ENCODE measurements around the gene LRCH1.

The LRCH1 gene

DNA sequence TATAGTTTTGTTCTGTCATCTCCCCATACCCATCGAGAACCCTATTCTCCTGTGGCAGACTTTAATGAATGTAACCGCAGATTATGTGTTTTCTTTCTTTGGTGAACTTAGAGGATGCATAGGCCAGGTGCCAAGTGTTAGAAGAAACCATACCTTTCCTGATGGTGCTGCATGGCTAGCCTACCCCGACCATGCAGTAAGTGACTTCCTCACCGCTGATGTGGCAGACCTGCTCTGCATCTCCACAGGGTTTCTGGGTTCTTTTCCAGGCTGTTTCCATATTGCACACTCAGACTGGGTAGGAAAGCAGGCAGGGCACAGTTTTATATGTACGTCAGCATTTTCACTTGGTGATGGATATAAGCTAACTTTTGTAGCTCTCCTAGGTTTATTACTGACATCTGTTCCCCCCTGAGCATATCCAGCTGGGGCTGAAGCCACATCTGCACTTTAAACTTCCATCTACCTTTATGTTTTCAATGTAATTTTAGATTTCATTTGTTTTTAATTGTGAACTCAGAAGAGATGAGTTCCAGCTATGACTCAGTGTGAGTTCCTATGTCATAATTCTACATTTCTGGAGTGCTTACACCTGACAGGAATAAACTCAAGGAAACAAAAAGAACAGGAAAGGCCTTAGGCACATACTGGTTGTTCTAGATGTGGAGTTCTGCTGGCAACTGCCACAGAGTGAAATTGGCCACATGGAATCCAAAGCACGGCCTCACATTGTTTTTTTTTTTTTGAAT, 42.3 kb downstream of the LRCH1 start:
- H3K27ac ChIP-seq (replicated peaks), result peak overlapping the region; percentile 22
- H3K27me3 ChIP-seq (ENCODE audit: insufficient read depth, poor library complexity, severe bottlenecking), result no peaks in the 10 kb centered on the region
- DNase-seq (ENCODE audit: low read depth in 1 of 2, low spot score in 1 of 2), result peak in 1 of 2 experiments; percentile 30
- no peak overlapping the region for H3K4me3 ChIP-seq (replicated peaks; ENCODE audit: insufficient read depth, low read length)
- peak; percentile 34; the same call in 1 of the 2 replicates for TF ChIP-seq SPI1 (IDR thresholded peaks at IDR 0.05; ENCODE audit: borderline replicate concordance, low read depth)
- TF ChIP-seq POLR2AphosphoS5 (IDR thresholded peaks at IDR 0.05; ENCODE audit: low read depth), result no peak

GRCh38 chr13:46595885-46596275, 42.9 kb downstream of the LRCH1 start:
- Histone ChIP-seq H3K27ac (replicated peaks) (peak overlapping the region; percentile 22), H3K27me3 (ENCODE audit: insufficient read depth, poor library complexity, severe bottlenecking) (no peaks in the 10 kb centered on the region), H3K4me3 (replicated peaks; ENCODE audit: insufficient read depth, low read length) (no peak overlapping the region)
- no peak for TF ChIP-seq CTCF (IDR thresholded peaks at IDR 0.05; ENCODE audit: insufficient read depth, low read length)
- TF ChIP-seq, protein P1, sequence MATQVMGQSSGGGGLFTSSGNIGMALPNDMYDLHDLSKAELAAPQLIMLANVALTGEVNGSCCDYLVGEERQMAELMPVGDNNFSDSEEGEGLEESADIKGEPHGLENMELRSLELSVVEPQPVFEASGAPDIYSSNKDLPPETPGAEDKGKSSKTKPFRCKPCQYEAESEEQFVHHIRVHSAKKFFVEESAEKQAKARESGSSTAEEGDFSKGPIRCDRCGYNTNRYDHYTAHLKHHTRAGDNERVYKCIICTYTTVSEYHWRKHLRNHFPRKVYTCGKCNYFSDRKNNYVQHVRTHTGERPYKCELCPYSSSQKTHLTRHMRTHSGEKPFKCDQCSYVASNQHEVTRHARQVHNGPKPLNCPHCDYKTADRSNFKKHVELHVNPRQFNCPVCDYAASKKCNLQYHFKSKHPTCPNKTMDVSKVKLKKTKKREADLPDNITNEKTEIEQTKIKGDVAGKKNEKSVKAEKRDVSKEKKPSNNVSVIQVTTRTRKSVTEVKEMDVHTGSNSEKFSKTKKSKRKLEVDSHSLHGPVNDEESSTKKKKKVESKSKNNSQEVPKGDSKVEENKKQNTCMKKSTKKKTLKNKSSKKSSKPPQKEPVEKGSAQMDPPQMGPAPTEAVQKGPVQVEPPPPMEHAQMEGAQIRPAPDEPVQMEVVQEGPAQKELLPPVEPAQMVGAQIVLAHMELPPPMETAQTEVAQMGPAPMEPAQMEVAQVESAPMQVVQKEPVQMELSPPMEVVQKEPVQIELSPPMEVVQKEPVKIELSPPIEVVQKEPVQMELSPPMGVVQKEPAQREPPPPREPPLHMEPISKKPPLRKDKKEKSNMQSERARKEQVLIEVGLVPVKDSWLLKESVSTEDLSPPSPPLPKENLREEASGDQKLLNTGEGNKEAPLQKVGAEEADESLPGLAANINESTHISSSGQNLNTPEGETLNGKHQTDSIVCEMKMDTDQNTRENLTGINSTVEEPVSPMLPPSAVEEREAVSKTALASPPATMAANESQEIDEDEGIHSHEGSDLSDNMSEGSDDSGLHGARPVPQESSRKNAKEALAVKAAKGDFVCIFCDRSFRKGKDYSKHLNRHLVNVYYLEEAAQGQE (IDR thresholded peaks at IDR 0.05; ENCODE audit: insufficient replicate concordance, low read depth), result no peak
- no peak for TF ChIP-seq GABPA (IDR thresholded peaks at IDR 0.05; ENCODE audit: low read depth)
- TF ChIP-seq POLR2AphosphoS5 (IDR thresholded peaks at IDR 0.05; ENCODE audit: low read depth), result no peak
- TF ChIP-seq SPI1 (IDR thresholded peaks at IDR 0.05; ENCODE audit: borderline replicate concordance, low read depth), result no peak
- peak in 1 of 2 experiments; percentile 29 for DNase-seq (ENCODE audit: low read depth in 1 of 2, low spot score in 1 of 2)

- TF ChIP-seq SPI1 (IDR thresholded peaks at IDR 0.05; ENCODE audit: borderline replicate concordance, low read depth) (peak; percentile 41; the same call in 1 of the 2 replicates), POLR2AphosphoS5 (IDR thresholded peaks at IDR 0.05; ENCODE audit: low read depth) (no peak)
- Histone ChIP-seq H3K27me3 (ENCODE audit: insufficient read depth, poor library complexity, severe bottlenecking) (no peaks in the 10 kb centered on the region), H3K27ac (replicated peaks) (no peak overlapping the region), H3K4me3 (replicated peaks; ENCODE audit: insufficient read depth, low read length) (no peak overlapping the region)
- no peak for DNase-seq (ENCODE audit: low read depth in 1 of 2, low spot score in 1 of 2)
Observed at GRCh38 chr13:46596466-46596865, 43.5 kb downstream of the LRCH1 start.

DNA sequence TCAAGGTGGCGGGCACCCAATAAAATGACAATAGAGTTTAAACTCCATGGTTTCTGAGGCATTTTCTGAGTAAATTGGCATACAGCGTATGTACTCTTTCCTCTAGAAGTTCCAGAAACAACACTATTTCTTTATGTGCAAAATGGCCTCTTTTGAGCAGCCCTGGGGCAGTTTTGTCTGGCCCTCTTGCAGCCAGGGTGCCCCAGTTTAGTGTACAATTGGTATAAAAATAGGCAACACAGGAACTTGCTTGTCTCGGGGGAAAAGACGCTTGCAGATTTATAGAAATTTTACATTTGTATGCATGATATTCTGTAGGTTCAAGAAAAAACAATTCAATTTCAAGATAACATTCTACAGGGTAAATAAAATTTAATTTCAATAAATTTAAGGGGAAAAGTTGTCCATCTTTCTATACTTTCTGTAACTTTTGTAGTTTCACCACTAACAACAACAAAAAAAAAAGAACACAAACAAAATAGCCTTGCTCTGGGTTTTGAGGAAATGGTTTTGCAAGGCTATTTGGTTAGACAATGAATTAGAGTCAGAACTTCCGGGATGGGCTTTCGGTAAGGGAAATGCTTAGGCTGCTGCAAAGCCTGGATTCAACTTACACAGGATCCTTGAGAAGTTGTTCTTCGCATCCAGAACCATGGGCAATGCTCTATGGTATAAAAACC, 45.3 kb downstream of the LRCH1 start:
- TF ChIP-seq, protein P1 (IDR thresholded peaks at IDR 0.05; ENCODE audit: insufficient replicate concordance, low read depth), result no peak
- TF ChIP-seq POLR2AphosphoS5 (IDR thresholded peaks at IDR 0.05; ENCODE audit: low read depth), result no peak
- peak; percentile 80; the same call in 1 of the 2 replicates for TF ChIP-seq SPI1 (IDR thresholded peaks at IDR 0.05; ENCODE audit: borderline replicate concordance, low read depth)
- Histone ChIP-seq H3K4me3 (replicated peaks; ENCODE audit: insufficient read depth, low read length) (no peak overlapping the region), H3K27me3 (ENCODE audit: insufficient read depth, poor library complexity, severe bottlenecking) (no peaks in the 10 kb centered on the region), H3K27ac (replicated peaks) (peak overlapping the region; percentile 57)
- peak in 1 of 2 experiments; percentile 78 for DNase-seq (ENCODE audit: low read depth in 1 of 2, low spot score in 1 of 2)

DNA sequence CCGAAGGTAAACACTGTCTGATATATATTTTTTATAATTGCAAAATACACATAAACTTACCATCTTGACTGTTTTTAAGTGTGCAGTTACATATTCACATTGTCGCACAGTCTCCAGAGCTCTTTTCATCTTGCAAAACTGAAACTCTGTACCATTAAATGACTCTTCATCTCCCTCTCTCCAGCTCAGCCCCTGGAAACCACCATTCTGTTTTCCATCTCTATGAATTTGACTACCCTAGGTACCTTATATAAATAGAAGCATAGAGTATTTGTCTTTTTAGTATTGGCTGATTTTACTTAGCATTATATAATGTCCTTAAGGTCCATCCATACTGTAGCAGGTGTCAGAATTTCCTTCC, 45.8 kb downstream of the LRCH1 start:
- no peak for DNase-seq (ENCODE audit: low read depth in 1 of 2, low spot score in 1 of 2)
- TF ChIP-seq POLR2AphosphoS5 (IDR thresholded peaks at IDR 0.05; ENCODE audit: low read depth), result no peak
- TF ChIP-seq, protein P1 (IDR thresholded peaks at IDR 0.05; ENCODE audit: insufficient replicate concordance, low read depth), result no peak
- no peak for TF ChIP-seq GABPA (IDR thresholded peaks at IDR 0.05; ENCODE audit: low read depth)
- H3K27ac ChIP-seq (replicated peaks), result peak overlapping the region; percentile 25; the same call in 1 of the 2 replicates

More for the DNA sequence above, 45.8 kb downstream of the LRCH1 start:
- H3K4me3 ChIP-seq (replicated peaks; ENCODE audit: insufficient read depth, low read length), result no peak overlapping the region
- no peaks in the 10 kb centered on the region for H3K27me3 ChIP-seq (ENCODE audit: insufficient read depth, poor library complexity, severe bottlenecking)

Data from HL-60 (cell line).